Measurements from ENCODE around the gene ERG28.
"Not testable (repeated sequence)": the region's sequence is repeated elsewhere in the genome, so short reads cannot be mapped to it uniquely, and the experiment has no call there.

ERG28 gene

GRCh38 chr14:75615200-75615599, 45.5 kb downstream of the ERG28 start:
- DNase-seq: no peak

DNA sequence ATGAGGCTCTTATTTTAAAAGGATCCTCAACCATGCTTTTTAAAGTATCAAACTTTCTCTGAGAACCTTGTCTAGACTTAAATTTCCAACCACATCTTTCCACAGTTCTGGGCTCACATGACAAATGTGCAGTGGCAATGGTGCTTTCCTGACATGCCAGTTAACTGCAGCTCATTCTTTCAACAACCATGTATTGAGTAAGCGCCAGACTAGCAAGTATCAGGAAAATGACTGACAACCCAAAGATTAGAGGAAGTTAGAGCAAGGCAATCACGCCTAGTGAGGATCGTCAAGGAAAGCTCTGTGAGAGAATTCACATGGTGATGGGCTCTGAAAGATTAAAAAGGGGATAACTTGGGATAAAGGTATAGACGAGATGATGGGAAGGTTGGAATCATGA, 46.5 kb downstream of the ERG28 start:
- no peak for DNase-seq

- no peak for DNase-seq
Measured at GRCh38 chr14:75612157-75612556, 48.5 kb downstream of the ERG28 start.

DNA sequence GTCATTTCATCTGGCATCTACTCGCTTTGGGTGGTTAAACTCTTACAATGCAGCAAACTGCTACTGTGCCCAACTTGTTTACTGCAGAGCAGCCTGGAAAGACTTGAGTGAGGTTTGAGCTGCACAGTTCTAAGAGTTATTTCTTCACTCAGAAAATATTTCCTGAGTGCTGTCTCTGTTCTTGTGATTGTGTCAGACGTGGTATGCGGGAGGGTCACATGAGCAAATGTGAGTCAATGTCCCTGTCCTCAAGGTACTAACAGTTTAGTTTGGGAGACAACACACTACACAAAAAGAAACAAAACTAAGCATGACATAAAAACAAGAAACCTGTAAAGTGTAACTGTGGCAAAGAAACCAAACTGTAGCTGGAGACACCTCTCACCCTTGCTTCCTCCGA, 49.8 kb downstream of the ERG28 start:
- no peak for DNase-seq

GRCh38 chr14:75609606-75610475, 50.8 kb downstream of the ERG28 start:
- no peak for DNase-seq

DNA sequence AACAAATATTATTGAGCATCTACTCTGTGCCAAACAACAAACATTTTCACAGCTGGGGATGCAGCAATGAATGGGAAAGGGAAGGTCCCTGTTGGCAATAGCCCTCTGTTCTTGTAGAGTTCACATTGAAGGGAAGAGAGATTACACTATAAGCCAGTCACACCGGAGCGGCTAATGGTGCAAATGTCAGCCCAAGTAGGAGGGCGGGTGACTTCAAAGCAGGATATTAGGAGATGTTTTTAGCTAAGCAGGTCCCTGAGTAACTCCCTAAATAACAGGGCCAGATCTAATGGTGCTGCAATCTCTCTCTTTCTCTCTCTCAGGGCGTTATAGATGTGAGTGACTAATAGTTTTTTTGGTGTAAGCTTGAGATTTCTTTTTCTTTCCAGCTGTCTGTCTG, 51.6 kb downstream of the ERG28 start:
- DNase-seq: no peak

DNA sequence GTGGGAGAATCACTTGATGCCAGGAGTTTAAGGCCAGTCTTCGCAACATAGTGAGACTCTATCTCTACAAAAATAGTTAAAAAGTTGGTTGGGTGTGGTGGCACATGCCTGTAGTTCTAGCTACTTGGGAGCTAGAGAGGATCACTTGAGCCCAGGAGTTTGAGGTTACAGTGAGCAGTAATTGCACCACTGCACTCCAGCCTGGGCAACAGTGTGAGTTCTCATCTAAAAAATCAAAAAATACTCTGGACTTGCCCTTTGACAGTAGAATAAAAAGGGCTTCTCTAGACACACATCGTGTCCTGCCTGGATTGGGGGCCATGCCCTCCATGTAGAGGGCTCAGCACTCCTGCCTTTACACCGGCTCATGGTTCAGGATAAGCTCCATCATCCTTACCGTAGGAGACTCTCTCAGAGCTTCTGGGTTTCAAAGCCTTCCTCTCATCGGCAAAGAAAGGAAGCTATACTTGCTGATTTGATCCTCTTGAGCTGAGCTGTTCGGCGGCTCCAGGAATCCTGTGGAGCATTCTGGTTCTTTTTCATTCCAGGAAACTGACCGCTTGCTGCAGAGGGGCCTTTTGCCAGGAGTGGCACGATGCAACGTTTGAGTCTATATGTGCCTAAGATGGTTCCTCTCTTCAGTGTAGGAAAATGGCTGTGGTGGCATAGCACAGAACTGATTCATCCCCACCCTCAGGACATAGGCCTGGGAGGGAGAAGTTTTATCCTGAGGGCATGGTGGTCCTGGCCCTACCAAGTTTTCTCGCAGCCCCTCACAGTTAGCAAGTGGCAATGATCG, 52.6 kb downstream of the ERG28 start:
- no peak for DNase-seq

GRCh38 chr14:75607044-75607443, 53.6 kb downstream of the ERG28 start:
- DNase-seq: no peak

DNA sequence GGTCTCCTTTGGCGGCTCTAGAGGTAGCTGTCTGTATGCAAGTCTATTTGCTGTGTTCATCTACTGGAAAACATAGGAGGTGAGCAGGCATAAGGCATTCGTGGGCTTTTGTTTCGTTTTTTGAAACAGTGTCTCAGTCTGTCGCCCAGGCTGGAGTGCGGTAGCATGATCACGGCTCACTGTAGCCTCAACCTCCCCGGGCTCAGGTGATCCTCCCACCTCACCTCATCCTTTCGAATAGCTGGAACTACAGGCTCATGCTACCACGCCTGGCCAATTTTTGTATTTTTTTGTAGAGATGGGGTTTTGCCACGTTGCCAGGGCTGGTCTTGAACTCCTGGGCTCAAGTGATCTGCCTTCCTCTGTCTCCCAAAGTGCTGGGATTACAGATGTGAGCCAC, 54.8 kb downstream of the ERG28 start:
- no peak for DNase-seq

GRCh38 chr14:75604979-75605851, 55.5 kb downstream of the ERG28 start:
- DNase-seq: no peak

- no peak for DNase-seq
Measured at GRCh38 chr14:75602503-75602902, 58.2 kb downstream of the ERG28 start.

- not testable (repeated sequence) for DNase-seq
Measured at GRCh38 chr14:75601061-75601460, 59.6 kb downstream of the ERG28 start.

DNA sequence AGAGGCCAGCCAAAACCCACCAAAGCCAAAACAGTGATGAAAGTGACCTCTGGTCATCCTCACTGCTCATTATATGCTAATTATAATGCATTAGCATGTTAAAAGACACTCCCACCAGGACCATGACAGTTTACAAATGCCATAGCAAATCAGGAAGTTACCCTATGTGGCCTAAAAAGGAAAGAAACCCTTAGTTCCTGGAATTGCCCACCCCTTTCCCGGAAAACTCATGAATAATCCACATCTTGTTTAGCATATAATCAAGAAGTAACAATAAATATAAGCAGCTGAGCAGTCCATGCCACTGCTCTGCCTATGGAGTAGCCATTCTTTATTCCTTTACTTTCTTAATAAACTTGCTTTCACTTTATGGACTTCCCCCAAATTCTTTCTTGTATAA, 60.6 kb downstream of the ERG28 start:
- DNase-seq: not testable (repeated sequence)
